NCI-H1048 (cell line): ENCODE measurements around the gene SLC12A8.

Source experiments
- DNase-seq: peaks from one replicate; lab custom pipeline; 2025; lab: John Stamatoyannopoulos, UW

SLC12A8 gene

GRCh38 chr3:125214738-125215137, 2.2 kb upstream of the SLC12A8 start:
- no peak for DNase-seq

- DNase-seq = no peak
These were observed 1.5 kb upstream of the SLC12A8 start for GRCh38 chr3:125213946-125214542.

GRCh38 chr3:125213364-125213755, 812 bp upstream of the SLC12A8 start:
- DNase-seq = no peak

- no peak for DNase-seq
These were observed 448 bp downstream of the SLC12A8 start for GRCh38 chr3:125212091-125212508.

GRCh38 chr3:125211523-125212090, 941 bp downstream of the SLC12A8 start:
- no peak for DNase-seq

GRCh38 chr3:125207949-125208568, 4.5 kb downstream of the SLC12A8 start:
- DNase-seq = no peak

- no peak for DNase-seq
These were observed 5.0 kb downstream of the SLC12A8 start for GRCh38 chr3:125207507-125207906.

- DNase-seq = no peak
These were observed 5.6 kb downstream of the SLC12A8 start for GRCh38 chr3:125206934-125207333.

GRCh38 chr3:125203731-125204130, 8.8 kb downstream of the SLC12A8 start:
- DNase-seq = no peak

GRCh38 chr3:125202197-125202596, 10.4 kb downstream of the SLC12A8 start:
- no peak for DNase-seq

- DNase-seq = no peak
These were observed 11.8 kb downstream of the SLC12A8 start for GRCh38 chr3:125200731-125201139.

GRCh38 chr3:125194849-125195601, 17.5 kb downstream of the SLC12A8 start:
- no peak for DNase-seq

- no peak for DNase-seq
These were observed 18.3 kb downstream of the SLC12A8 start for GRCh38 chr3:125194061-125194848.

GRCh38 chr3:125192190-125193035, 20.1 kb downstream of the SLC12A8 start:
- DNase-seq = peak; percentile 65

GRCh38 chr3:125191730-125192129, 20.8 kb downstream of the SLC12A8 start:
- DNase-seq = no peak

- DNase-seq = no peak
These were observed 21.3 kb downstream of the SLC12A8 start for GRCh38 chr3:125191256-125191655.

- DNase-seq = no peak
These were observed 21.8 kb downstream of the SLC12A8 start for GRCh38 chr3:125190786-125191185.

- no peak for DNase-seq
These were observed 23.0 kb downstream of the SLC12A8 start for GRCh38 chr3:125189378-125190165.

GRCh38 chr3:125188955-125189354, 23.6 kb downstream of the SLC12A8 start:
- DNase-seq = no peak

- no peak for DNase-seq
These were observed 25.0 kb downstream of the SLC12A8 start for GRCh38 chr3:125187599-125187910.
